ENCODE data around the gene EXOC2.

DNA sequence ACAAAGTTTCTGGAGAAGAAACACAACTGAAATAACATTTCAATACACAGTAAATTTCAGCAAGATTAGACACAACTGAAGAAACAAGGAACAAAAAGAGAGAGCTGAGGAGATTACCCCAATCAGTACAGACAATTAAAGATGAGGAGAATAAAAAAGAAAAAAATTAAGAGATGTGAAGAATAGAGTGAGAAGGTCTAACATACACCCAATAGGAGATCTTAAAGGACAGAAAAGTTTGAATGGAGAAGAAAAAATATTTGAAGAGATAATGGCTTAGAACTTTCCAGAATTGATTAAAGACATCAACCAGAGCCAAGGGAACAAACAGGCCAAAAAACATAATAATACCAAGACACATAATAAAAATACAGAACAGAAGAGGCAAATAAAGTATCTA, 152.4 kb downstream of the EXOC2 start:
- no peak for TF ChIP-seq ELF4 (IDR thresholded peaks at IDR 0.05)
- no peak for TF ChIP-seq HDGF (IDR thresholded peaks at IDR 0.05; ENCODE audit: borderline replicate concordance)
- no peak for TF ChIP-seq FOXK2 (IDR thresholded peaks at IDR 0.05)
- TF ChIP-seq FOXA1 (IDR thresholded peaks at IDR 0.05) = no peak
- TF ChIP-seq FOXM1 (IDR thresholded peaks at IDR 0.05; ENCODE audit: borderline replicate concordance) = no peak
- TF ChIP-seq TARDBP (IDR thresholded peaks at IDR 0.05) = no peak
